ENCODE data around the gene TTC7B. TPM values are rescaled to one million over a fixed set of nuclear protein-coding genes. Genes with fewer than 3 reads are reported as not detected.

TTC7B gene
- total and polyA plus RNA-seq, 2 experiments from 2014 or later, result 7.9 to 28.6 TPM

DNA sequence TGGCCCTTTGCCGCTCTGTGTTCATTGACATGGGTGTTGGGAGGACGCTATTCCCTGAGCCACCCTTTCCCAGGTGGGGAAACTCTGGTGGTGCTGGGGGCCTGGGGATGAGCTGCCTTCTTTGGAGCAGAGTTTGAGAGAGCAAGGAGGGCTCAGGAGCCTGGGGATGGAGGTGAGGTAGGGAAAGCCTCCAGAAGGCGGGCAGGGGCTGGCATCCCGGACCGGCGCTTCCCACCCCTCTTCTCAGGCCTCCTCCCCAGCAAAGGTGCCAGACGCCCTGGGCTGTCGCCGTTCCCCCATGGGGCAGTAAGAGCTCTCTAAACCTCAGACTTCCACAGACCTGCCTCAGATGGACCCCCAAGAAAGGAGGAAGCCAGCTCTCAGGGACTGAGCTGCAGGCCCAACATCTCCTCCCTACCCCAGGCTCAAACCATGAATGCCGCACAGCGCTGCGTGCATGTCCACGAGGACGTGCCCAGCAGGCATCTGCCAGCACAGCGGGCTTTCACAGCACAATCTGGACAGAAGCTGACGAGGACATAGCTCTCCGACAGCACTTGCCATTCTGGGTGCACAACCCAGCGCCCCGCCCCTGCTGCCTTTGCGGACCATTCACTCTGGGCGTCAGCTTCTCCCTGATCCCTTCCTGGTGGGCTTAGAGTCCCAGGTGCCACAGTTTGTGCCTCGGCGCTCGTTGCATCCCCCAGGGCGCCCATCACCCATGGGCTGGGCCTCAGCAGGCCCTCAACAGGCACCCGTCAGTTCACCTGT lies 14.9 kb upstream of the TTC7B start (continued):
- no peak for TF ChIP-seq ETS1 (IDR thresholded peaks at IDR 0.05)
- no peak for TF ChIP-seq EZH2 (IDR thresholded peaks at IDR 0.05; ENCODE audit: low read depth, unreplicated experiment)
- no peak for TF ChIP-seq NANOG (IDR thresholded peaks at IDR 0.05; ENCODE audit: borderline replicate concordance)
- TF ChIP-seq JUNB (IDR thresholded peaks at IDR 0.05; ENCODE audit: unreplicated experiment), result no peak
- TF ChIP-seq EZH2phosphoT487 (IDR thresholded peaks at IDR 0.05; ENCODE audit: unreplicated experiment), result no peak
- TF ChIP-seq CTCF (conservative IDR thresholded peaks at IDR 0.05; ENCODE audit: low read depth in 2 of 2), result no peak
- TF ChIP-seq, protein P1, sequence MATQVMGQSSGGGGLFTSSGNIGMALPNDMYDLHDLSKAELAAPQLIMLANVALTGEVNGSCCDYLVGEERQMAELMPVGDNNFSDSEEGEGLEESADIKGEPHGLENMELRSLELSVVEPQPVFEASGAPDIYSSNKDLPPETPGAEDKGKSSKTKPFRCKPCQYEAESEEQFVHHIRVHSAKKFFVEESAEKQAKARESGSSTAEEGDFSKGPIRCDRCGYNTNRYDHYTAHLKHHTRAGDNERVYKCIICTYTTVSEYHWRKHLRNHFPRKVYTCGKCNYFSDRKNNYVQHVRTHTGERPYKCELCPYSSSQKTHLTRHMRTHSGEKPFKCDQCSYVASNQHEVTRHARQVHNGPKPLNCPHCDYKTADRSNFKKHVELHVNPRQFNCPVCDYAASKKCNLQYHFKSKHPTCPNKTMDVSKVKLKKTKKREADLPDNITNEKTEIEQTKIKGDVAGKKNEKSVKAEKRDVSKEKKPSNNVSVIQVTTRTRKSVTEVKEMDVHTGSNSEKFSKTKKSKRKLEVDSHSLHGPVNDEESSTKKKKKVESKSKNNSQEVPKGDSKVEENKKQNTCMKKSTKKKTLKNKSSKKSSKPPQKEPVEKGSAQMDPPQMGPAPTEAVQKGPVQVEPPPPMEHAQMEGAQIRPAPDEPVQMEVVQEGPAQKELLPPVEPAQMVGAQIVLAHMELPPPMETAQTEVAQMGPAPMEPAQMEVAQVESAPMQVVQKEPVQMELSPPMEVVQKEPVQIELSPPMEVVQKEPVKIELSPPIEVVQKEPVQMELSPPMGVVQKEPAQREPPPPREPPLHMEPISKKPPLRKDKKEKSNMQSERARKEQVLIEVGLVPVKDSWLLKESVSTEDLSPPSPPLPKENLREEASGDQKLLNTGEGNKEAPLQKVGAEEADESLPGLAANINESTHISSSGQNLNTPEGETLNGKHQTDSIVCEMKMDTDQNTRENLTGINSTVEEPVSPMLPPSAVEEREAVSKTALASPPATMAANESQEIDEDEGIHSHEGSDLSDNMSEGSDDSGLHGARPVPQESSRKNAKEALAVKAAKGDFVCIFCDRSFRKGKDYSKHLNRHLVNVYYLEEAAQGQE (IDR thresholded peaks at IDR 0.05; ENCODE audit: unreplicated experiment), result no peak
- TF ChIP-seq ZNF114 (CRISPR knock-in tag; IDR thresholded peaks at IDR 0.05), result no peak
- no peak for TF ChIP-seq POLR2AphosphoS5 (IDR thresholded peaks at IDR 0.05; ENCODE audit: low read depth)
- TF ChIP-seq STAT1 (IDR thresholded peaks at IDR 0.05; ENCODE audit: unreplicated experiment), result no peak
- no peak for TF ChIP-seq CREB1 (CRISPR knock-in tag; IDR thresholded peaks at IDR 0.05; ENCODE audit: low read depth)

DNA sequence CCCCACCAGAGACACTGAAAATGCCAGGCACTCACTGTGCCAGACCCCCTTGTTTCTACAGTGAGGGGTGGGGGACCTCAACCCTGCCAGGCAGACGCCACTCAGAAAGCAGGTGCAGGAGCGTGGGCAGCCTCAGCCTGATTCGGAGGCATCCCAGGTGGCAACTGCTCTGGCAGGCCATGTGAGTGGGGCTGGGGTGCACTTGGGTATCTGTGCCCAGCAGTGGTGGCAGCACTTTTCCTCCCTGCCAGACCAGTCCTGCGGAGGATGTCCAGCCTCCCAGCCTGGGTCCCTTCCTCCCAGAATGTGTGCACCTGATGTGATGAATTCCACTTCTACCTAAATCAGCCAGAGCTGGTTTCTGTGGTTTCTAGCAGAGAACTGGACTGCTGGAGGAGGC lies 13.4 kb upstream of the TTC7B start:
- Histone ChIP-seq H3K36me3 (ENCODE audit: insufficient read depth) (no peaks in the 10 kb centered on the region; the same call in 1 of the 2 replicates), H3K79me2 (replicated peaks; ENCODE audit: insufficient read depth) (no peaks in the 10 kb centered on the region), H3K4me3 (no peak overlapping the region), H3K9me2 (ENCODE audit: insufficient read depth) (0 out of 2 replicates have a peak, but pooled peaks cover 2% of the 10 kb centered on the region), H3K4me1 (ENCODE audit: insufficient read depth) (0 out of 2 replicates have a peak, but pooled peaks cover 4% of the 10 kb centered on the region), H2AFZ (no peak overlapping the region), H4K20me1 (replicated peaks; ENCODE audit: insufficient read depth) (no peaks in the 10 kb centered on the region), H3K27ac (ENCODE audit: low read depth) (no peak overlapping the region), H3K27me3 (ENCODE audit: insufficient read depth) (peaks cover 34% of the 10 kb centered on the region), H3F3A (replicated peaks; ENCODE audit: low read depth) (0 out of 2 replicates have a peak, but pooled peaks cover 3% of the 10 kb centered on the region), H3K4me2 (no peak overlapping the region)
- H3K4me1 Mint-ChIP-seq, result peaks cover 3% of the 10 kb centered on the region; the same call in 1 of the 3 replicates
- ATAC-seq (no peak), DNase-seq (ENCODE audit: low spot score) (no peak)
- TF ChIP-seq ETS1 (IDR thresholded peaks at IDR 0.05) (no peak), ZNF331 (CRISPR knock-in tag; IDR thresholded peaks at IDR 0.05; ENCODE audit: low read depth) (no peak), CREB1 (CRISPR knock-in tag; IDR thresholded peaks at IDR 0.05; ENCODE audit: low read depth) (no peak), EZH2phosphoT487 (IDR thresholded peaks at IDR 0.05; ENCODE audit: unreplicated experiment) (no peak), JUNB (IDR thresholded peaks at IDR 0.05; ENCODE audit: unreplicated experiment) (no peak)
- no peak overlapping the region for H3K4me3 Mint-ChIP-seq
- H3K27ac Mint-ChIP-seq, result no peak overlapping the region
- 0 out of 3 replicates have a peak, but pooled peaks cover 5% of the 10 kb centered on the region for H3K36me3 Mint-ChIP-seq (ENCODE audit: low read depth)
- peaks cover 39% of the 10 kb centered on the region for H3K27me3 Mint-ChIP-seq (ENCODE audit: insufficient read depth, low read depth, poor library complexity)
- peaks cover 13% of the 10 kb centered on the region for H3K9me3 Mint-ChIP-seq

Measured in GM23338 (cell line).